ENCODE data around the gene CCSER1. TPM values are rescaled to one million over a fixed set of nuclear protein-coding genes. Genes with fewer than 3 reads are reported as not detected.

The CCSER1 gene
- total RNA-seq, 4 donors from 2014 or later = 13.3 to 54.6 (median 34.0) TPM

- no peaks in the 10 kb centered on the region for H3K9me3 ChIP-seq
- H3K36me3 ChIP-seq = no peaks in the 10 kb centered on the region
- TF ChIP-seq POLR2AphosphoS5 (IDR thresholded peaks at IDR 0.05) (no peak), EP300 (IDR thresholded peaks at IDR 0.05; ENCODE audit: low read depth) (no peak)
- TF ChIP-seq, protein P1, sequence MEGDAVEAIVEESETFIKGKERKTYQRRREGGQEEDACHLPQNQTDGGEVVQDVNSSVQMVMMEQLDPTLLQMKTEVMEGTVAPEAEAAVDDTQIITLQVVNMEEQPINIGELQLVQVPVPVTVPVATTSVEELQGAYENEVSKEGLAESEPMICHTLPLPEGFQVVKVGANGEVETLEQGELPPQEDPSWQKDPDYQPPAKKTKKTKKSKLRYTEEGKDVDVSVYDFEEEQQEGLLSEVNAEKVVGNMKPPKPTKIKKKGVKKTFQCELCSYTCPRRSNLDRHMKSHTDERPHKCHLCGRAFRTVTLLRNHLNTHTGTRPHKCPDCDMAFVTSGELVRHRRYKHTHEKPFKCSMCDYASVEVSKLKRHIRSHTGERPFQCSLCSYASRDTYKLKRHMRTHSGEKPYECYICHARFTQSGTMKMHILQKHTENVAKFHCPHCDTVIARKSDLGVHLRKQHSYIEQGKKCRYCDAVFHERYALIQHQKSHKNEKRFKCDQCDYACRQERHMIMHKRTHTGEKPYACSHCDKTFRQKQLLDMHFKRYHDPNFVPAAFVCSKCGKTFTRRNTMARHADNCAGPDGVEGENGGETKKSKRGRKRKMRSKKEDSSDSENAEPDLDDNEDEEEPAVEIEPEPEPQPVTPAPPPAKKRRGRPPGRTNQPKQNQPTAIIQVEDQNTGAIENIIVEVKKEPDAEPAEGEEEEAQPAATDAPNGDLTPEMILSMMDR (IDR thresholded peaks at IDR 0.05) = no peak
- WGBS, 2 donors (ENCODE audit: low coverage in 1 of 2) = 69 to 87% methylated on average over 1 of the region's 1 CpG
- no peak overlapping the region for H3K4me3 ChIP-seq
- H3K27me3 ChIP-seq = no peaks in the 10 kb centered on the region
- intact Hi-C loops (cut with DNase I; ENCODE audit: low total_unique reads) (no loop called here), in situ Hi-C loops (cut with MboI; ENCODE audit: low pct_ligation_motif_present in 1 of 4, low pct_unique_long_range_greater_than_20kb in 1 of 4, low sequenced_read_pairs in 3 of 4) (no loop called here)
- H3K4me1 ChIP-seq = no peaks in the 10 kb centered on the region
- H3K27ac ChIP-seq = no peak overlapping the region
- DNase-seq = no peak
Observed at GRCh38 chr4:90120815-90121214, 6.4 kb upstream of the CCSER1 start.

DNA sequence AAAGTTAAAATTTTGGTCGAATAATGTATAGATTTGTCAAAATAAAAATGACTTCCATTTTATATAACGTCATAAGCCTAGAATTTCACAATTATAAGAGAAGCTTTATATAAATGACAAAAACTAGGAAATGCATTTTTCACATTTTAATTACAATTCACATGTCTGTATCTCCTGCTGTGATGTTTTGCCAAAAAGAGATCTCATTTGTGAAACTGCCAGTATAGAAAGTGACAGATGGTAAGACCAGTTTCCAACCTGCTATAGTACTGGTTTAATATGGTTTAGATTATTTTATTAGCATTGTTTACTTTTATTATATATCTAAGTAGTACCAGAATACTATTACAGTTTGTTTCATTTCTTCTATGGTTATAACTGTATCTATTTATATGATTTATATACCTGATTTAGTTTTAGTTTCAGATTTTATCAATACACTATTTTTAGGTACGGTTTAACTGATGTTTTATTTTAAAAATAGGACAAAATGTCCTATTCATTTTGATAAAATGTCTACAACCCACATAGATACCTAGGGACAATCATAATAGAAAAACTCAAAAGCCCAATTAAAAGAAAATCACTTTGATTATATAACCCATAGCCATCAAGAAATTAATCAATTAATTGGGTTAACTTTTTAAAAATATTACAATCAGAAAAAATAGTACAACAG is 5.4 kb upstream of the CCSER1 start:
- no peaks in the 10 kb centered on the region for H3K9me3 ChIP-seq
- intact Hi-C loops (cut with DNase I; ENCODE audit: low total_unique reads) = no loop called here
- no peak for DNase-seq
- no peak for TF ChIP-seq EP300 (IDR thresholded peaks at IDR 0.05; ENCODE audit: low read depth)
- no peak for TF ChIP-seq POLR2A (IDR thresholded peaks at IDR 0.05)
- TF ChIP-seq POLR2AphosphoS5 (IDR thresholded peaks at IDR 0.05) = no peak
- TF ChIP-seq, protein P1 (IDR thresholded peaks at IDR 0.05) = no peak
- peaks cover 0 to 3% (median 1%) of the 10 kb centered on the region in 4 donors for H3K4me1 ChIP-seq
- no peaks in the 10 kb centered on the region for H3K27me3 ChIP-seq
- no peak overlapping the region for H3K4me3 ChIP-seq
- no peak overlapping the region for H3K27ac ChIP-seq
- H3K36me3 ChIP-seq = no peaks in the 10 kb centered on the region
- in situ Hi-C loops (cut with MboI; ENCODE audit: low pct_ligation_motif_present in 1 of 4, low pct_unique_long_range_greater_than_20kb in 1 of 4, low sequenced_read_pairs in 3 of 4) = no loop called here
- 57 to 73% methylated on average over 3 of the region's 3 CpGs for WGBS, 2 donors (ENCODE audit: low coverage in 1 of 2)

- Histone ChIP-seq H3K4me3 (no peak overlapping the region), H3K27me3 (no peaks in the 10 kb centered on the region), H3K4me1 (peaks cover 0 to 6% (median 3%) of the 10 kb centered on the region in 4 donors), H3K36me3 (no peaks in the 10 kb centered on the region), H3K9me3 (no peaks in the 10 kb centered on the region), H3K27ac (no peak overlapping the region)
- TF ChIP-seq POLR2AphosphoS5 (IDR thresholded peaks at IDR 0.05) = no peak
- no peak for TF ChIP-seq EP300 (IDR thresholded peaks at IDR 0.05; ENCODE audit: low read depth)
- TF ChIP-seq POLR2A (IDR thresholded peaks at IDR 0.05) = no peak
- TF ChIP-seq, protein P1 (IDR thresholded peaks at IDR 0.05) = no peak
- in situ Hi-C loops (cut with MboI; ENCODE audit: low pct_ligation_motif_present in 1 of 4, low pct_unique_long_range_greater_than_20kb in 1 of 4, low sequenced_read_pairs in 3 of 4) = no loop called here
- DNase-seq = no peak
- intact Hi-C loops (cut with DNase I; ENCODE audit: low total_unique reads) = no loop called here
- 75 to 76% methylated on average over 6 to 7 of the region's 7 CpGs for WGBS, 2 donors (ENCODE audit: low coverage in 1 of 2)
Observed at GRCh38 chr4:90122355-90122748, 4.8 kb upstream of the CCSER1 start.

GRCh38 chr4:90124276-90124675 is 2.9 kb upstream of the CCSER1 start:
- DNase-seq = no peak
- Histone ChIP-seq H3K36me3 (no peaks in the 10 kb centered on the region), H3K9me3 (no peaks in the 10 kb centered on the region), H3K27me3 (no peaks in the 10 kb centered on the region), H3K27ac (no peak overlapping the region), H3K4me3 (no peak overlapping the region), H3K4me1 (peaks cover 0 to 6% (median 3%) of the 10 kb centered on the region in 4 donors)
- in situ Hi-C loops (cut with MboI; ENCODE audit: low pct_ligation_motif_present in 1 of 4, low pct_unique_long_range_greater_than_20kb in 1 of 4, low sequenced_read_pairs in 3 of 4) (no loop called here), intact Hi-C loops (cut with DNase I; ENCODE audit: low total_unique reads) (no loop called here)
- no peak for TF ChIP-seq EP300 (IDR thresholded peaks at IDR 0.05; ENCODE audit: low read depth)
- no peak for TF ChIP-seq POLR2AphosphoS5 (IDR thresholded peaks at IDR 0.05)
- TF ChIP-seq, protein P1 (IDR thresholded peaks at IDR 0.05) = no peak
- no peak for TF ChIP-seq POLR2A (IDR thresholded peaks at IDR 0.05)
